GM19238 (cell line): ENCODE measurements around the gene ERF.

ENCODE experiments used
- DNase-seq: peaks from one replicate; pipeline ENCODE4 v3.0.0; 2011; ENCODE audit warnings: low spot score; ENCODE audit not compliant: insufficient read length

The ERF gene

DNA sequence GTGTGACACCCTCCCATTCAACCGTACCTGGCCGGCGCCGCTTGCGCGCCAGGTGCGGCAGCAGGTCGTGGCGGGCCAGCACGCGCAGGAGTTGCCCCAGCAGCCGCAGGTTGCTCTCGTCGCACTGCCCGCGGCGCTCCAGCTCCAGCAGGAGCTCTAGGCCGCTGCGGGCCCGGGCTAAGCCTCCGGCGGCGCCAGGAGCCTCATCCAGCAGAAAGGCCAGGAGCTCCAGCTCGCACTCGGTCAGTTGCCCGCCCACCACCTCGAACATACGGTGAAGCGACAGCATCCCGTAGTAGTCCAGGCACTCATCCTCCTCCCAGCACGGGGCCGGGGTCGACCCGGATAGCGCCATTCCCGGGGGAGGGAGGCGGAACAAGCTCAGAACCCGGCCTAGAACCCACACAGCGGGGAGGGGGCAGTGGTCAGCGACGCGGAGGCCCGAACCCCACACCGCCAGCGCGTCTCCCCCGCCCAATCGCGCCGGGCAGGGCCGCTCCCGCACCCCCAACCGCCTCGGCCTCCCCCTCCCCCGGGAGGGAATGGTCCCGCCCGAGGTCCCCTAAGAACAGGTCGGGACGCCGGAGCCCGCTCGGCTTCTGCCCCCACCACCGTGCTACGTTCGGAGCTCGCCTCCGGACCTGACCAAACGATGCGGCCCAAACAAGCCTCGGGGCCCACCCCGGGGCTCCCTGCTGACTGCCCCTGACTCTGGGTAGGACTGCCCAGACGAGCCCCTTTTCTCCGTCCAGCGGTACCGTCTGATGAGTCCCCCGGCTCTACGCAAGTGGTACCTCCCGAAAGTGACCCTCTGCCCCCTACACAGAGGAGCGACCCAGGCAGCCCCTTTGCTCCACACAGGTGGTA is 38.0 kb downstream of the ERF start:
- DNase-seq: no peak

DNA sequence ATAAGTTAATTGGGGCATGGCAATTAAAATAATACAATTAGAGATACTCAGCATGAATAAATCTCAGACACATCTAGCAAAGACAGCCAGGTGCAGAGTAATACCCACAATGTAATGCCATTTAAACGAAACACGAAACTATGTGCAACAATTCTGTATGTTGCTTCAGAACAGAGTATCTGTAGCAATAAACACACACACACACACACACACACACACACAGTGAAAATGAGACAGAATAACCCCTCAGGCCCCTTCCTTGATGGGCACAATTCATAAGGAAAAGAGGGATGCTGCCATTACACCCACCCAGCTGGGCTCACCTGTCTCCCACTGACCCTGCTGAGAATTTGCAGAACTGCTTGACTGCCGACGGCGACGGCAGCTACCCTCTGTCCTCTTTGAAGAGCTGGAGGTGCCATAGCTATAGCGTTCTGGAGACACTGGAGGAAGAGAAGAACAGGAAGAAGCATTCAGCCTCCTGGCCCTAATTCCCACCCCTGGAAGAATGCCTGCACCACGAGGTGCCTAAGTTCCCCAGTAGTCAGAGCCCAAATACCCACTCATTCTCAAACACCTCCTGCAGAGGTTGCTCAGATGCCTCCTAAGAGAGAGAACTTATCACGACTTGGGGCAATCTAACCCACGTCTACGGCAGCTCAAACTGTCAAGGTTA is 40.0 kb downstream of the ERF start:
- DNase-seq: no peak

DNA sequence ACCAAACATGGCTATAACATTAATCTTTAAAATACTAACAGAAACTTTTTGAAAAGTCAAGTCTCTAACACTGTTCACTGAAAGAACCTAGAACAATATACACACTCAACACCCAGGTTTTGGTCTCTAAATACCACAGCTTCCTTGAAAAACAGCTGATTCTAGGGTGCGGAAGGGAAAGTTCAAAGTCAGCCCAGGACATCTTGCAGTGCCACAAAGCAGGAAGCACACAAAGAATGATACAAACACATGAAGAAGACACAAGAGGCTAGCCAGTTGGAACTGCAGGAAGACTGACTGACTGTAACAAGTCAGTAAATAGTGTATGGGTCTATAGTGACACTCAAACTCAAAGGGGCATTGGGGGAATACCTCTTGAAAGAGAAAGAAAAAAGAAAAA is 42.0 kb downstream of the ERF start:
- no peak for DNase-seq

DNA sequence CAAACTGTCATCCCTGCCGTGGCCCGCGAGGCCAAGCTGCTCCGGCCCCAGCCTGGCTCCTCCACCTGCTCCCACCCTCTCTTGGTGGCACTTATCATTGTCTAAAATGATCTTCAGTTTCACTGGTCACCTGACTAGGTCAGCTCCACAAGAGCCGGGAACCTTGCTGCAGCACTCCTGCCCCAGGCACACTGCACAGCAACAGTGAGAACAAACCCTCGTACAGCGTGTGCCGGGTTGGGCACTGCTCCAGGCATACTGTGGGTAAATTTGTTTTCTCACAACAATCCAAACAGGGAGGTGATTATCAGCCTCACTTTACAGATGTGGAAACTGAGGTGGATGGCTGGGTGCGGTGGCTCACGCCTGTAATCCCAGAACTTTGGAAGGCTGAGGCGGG is 46.3 kb downstream of the ERF start:
- no peak for DNase-seq

DNA sequence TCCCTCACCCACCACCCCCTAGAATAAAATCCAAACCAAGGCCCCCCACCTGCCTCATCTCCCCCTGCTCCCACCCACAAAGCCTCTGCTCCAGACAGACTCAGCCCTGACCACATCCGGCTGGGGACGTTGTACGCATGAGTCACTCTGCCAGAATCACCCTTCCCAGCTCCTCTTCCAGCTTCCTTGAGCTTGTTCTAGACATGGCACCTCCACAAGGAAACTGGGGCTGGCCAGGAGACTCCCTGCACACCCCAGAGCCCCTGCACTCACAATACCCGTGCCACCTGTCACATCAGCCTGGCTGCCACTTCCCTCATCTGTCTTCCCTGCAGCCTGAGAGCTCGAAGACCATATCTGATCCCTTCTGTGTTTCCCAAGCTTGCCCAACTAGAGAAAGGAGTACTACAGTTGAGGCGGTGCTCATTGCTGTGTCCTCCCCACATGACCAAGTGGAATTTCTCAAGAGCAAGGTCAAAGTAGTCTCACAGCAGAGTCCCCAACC is 47.1 kb downstream of the ERF start:
- DNase-seq: no peak

DNA sequence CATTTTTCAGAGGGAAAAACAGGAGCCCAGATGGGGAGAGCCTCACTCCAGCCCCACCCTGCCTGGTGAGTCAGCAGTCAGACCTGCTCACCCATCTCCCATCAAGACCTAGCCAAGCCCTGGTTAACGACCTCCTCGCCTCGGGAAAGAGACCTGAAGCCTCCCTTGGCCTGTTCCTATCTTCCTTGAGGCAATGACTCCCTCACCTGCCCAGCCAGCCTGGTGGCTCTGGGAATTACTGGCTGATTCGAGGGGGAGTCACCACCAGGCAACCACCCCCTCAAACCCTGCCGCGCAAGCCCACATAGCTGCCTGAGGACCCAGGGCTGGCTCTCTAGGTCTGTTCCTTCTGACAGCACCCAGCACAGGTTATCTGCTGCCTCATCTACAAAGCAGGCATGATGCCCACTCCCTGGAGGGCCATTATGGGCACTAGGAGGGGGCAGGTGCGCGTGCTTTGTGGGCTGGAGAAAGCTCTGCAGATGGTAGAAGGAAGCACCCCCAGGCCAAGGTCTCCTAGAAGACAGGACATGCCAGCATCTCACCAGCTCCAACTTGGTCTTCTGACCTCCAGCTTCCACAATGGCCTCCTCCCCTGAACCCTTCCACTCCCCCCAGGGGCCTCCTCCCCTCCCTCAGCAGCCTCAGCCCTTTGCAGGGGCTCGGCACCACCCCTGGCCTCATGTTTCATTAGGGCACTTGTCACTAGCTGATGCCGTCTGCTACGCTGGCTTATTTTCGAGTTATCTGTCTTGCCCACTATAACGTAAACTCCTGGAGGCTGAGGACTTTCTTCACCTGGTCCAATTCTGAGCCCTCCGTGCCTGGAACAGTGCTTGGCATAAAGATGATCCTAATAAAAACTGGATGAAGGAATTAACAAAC is 47.8 kb downstream of the ERF start:
- no peak for DNase-seq

DNA sequence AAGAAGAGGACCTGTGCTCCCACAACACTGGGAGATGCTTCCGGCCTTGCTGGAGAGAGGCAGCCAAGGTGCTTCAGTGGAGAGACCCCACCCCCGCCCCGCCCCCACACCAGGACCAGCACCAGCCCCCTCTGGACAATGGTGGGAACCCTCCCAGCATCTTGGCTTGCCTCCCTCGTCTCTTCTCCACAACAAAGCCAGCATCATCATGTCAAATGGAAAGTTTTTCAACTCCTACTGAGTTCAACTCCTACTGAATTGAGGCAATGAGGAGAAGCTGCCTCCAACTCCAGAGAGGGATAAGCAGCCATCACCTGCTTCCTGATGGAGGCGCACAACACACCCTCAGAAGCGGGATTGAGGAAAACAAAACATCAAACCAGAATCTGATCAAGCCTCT is 50.3 kb downstream of the ERF start:
- DNase-seq: no peak

DNA sequence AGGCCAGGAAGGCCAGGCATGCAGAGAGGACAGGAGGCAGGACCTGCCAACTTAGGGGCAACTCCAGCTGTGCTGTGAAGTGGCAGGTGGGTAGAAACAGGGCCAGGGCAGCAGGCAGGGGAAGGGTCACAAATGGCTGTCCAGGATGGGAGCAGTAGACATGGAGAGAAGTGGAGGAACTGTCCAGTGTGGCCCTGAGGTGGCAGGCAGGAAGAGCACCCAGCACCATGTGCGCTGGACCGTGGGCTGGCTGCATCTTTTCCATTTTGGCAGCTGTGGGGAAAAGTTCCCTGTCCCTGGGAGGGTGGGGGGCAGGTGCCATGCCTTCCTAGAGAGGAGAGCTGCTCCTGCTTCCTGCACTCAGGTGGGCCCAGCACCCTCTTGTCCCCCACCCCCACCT is 51.2 kb downstream of the ERF start:
- no peak for DNase-seq

DNA sequence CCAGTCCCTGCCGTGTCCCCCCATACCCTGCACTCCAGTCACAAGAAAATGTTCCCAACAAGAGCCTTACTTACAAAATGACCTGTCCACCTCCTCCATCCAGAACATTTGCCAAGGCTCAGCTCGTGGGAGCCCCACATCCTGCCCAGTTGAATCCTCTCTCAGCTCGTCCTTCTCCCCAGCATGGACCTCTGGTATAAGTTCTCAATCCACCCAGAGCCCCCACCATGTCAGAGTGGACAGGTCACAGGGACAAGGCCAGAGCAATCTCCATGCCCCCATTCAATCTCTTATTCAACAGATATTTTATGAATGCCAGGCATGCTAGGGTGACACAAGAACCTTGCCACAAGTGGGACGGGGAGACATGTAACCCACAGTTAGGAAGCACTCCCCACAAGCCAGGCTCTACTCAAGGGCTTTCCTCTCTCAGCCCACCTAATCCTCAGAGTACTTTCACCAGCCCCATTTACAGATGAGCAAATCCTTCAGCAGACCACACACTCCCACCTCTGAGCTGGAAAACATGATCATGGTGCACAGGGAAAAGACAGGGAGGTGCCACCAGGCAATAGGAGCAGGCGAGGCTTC is 52.5 kb downstream of the ERF start:
- no peak for DNase-seq

DNA sequence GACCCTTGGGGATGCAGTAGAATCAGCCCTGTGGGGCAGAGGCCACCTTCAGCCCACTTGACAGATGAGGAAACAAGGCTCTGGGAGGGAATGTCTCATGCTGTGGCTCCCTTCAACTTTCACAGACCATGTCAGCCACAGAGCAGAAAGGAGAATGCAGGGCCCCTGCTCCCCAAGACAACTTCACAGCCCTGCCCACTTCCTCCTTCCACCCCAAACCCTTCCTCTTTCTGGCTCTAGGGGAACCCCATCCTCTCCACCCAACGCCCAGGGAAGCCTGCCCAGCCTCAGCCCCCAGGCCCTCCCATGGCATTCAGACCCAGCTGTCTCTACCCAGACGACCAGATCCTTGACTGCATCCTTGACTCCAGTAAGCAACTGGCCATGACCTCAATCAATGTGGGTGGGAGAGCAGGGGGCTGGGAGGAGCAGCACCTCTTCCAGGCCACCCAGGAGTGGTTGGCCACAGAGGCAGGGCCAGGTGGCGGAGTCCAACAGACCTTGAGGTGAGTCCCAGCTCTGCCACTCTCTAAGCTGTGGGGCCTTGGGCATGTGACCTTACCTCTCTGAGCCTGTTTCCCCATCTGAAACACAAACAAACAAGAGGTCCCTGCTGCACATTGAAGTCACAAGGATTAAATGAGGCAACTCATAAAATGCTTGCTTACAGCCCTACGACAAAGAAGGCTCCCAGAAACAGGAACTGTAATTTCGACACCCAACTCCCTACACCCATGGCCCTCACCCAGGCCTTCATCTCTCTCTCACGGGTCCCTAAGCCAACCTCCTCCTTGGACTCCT is 53.2 kb downstream of the ERF start:
- peak; percentile 77 for DNase-seq

DNA sequence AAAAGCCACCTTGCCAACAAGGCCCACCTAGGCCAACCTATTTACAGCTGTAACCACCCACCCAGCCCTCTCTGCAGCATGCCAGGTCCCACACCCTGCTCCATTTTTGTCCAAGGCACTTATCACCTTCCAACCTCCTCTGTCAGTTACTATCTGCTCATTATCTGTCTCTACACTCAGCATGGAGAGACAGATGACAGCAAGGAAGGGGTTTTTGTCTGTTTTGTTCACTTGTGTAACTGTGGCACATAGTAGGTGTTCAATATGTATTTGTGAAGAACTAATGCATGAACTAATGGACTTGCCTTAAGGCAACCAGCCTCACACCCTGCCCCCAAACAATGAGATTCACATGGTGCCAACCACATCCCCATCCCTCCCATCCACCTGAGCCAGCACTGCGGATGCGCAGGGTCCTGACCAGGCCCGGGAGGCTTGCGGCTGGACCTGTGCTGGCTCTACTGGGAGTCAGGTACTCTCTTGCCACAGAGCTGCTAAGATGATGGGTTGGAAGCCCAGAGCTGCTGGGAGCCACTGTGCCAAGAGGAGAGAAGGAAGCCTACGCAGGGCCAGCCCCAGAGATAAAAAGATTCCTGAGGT is 54.7 kb downstream of the ERF start:
- no peak for DNase-seq

DNA sequence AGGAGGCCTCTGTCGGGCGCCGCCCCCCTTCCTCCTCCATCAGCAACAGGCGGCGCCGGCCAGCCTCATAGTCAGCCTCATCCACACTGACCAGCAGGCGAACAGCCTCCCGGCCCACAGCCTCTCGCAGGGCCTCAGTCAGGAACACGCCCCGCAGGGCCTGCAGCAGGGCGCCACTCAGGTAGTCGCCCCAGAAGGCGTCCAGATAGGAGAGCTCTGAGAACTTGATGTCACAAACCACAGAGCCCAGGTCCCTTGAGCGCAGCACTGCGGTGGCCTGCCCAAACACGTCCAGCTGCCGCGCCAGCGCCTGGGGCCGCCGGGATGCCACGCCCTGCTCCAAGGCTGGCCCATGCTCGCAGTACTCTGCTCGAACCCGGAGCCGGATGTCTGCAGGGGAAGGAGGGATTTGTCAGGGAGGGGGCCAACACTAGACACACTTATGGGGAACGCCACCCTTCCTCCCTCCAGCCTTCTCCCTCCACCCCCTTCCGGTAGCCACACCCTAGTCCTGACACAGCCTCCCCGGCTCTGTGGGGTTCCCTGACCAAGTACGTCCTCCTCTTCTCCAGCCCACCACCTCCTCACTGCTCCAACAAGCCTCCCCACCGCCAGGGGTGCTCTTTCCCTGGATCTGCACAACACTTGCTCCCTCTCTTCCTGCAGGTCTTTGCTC is 55.4 kb downstream of the ERF start:
- DNase-seq: peak; percentile 81

DNA sequence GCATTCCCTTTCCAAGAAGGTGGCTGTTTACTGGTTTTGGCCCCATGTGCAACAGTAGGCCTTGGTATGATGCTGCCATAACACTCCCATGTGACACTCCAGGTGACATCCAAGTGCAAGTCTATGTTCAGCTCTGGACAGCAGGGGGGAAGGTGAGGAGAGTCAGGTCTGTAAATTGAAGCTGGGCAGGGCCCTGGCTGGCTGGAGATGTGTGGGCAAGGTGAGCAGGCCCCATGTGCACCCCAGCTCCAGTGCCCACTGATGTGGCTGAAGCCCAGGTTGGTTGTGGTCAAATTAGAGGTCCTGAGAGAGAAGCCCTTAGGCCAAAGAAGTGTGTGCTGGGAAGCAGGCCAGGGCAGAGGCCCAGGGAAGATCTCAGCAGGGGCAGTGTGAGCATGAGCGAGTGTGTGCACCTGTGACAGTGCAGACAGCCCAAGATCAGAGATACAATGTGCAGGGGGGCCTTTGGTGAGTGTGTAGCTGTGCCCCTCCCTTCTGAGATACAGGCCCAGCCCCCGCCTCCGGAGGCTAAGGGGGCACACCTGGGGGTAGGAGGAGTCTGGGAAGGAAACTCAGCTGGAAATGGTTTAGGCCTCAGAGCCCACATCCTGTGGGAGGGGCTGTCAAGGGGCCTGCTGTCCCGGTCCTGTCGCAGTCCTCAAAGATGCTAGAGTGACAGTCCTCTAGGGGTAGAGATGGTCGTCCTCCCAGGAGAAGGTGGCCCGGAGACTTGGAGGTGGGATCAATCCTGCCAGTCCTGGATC is 56.1 kb downstream of the ERF start:
- peak; percentile 87 for DNase-seq
